ENCODE results near the gene MACROD2.

MACROD2 gene

GRCh38 chr20:14342918-14343317 is 347.6 kb downstream of the MACROD2 start:
- no peak for DNase-seq

- no peak for DNase-seq
Observed at GRCh38 chr20:14343491-14344065, 348.3 kb downstream of the MACROD2 start.

- DNase-seq = no peak
Observed at GRCh38 chr20:14344746-14345145, 349.4 kb downstream of the MACROD2 start.

GRCh38 chr20:14355791-14356190 is 360.5 kb downstream of the MACROD2 start:
- DNase-seq = no peak

GRCh38 chr20:14360416-14360815 is 365.1 kb downstream of the MACROD2 start:
- no peak for DNase-seq

- DNase-seq = no peak
Observed at GRCh38 chr20:14361509-14362345, 366.4 kb downstream of the MACROD2 start.

- no peak for DNase-seq
Observed at GRCh38 chr20:14374196-14374595, 378.9 kb downstream of the MACROD2 start.

GRCh38 chr20:14375416-14375985 is 380.2 kb downstream of the MACROD2 start:
- no peak for DNase-seq

GRCh38 chr20:14378326-14378725 is 383.0 kb downstream of the MACROD2 start:
- DNase-seq = no peak

- DNase-seq = no peak
Observed at GRCh38 chr20:14383335-14383734, 388.0 kb downstream of the MACROD2 start.

GRCh38 chr20:14384416-14385175 is 389.3 kb downstream of the MACROD2 start:
- DNase-seq = no peak

- DNase-seq = no peak
Observed at GRCh38 chr20:14385176-14385740, 389.9 kb downstream of the MACROD2 start.

- DNase-seq = no peak
Observed at GRCh38 chr20:14386726-14387125, 391.4 kb downstream of the MACROD2 start.

- DNase-seq = no peak
Observed at GRCh38 chr20:14401479-14402138, 406.3 kb downstream of the MACROD2 start.

- DNase-seq = no peak
Observed at GRCh38 chr20:14404515-14404914, 409.2 kb downstream of the MACROD2 start.

GRCh38 chr20:14406495-14406894 is 411.2 kb downstream of the MACROD2 start:
- no peak for DNase-seq

GRCh38 chr20:14407336-14407735 is 412.0 kb downstream of the MACROD2 start:
- DNase-seq = no peak

GRCh38 chr20:14410869-14411555 is 415.7 kb downstream of the MACROD2 start:
- DNase-seq = no peak

- no peak for DNase-seq
Observed at GRCh38 chr20:14412065-14412681, 416.9 kb downstream of the MACROD2 start.

GRCh38 chr20:14413835-14414234 is 418.5 kb downstream of the MACROD2 start:
- no peak for DNase-seq

- DNase-seq = no peak
Observed at GRCh38 chr20:14414560-14414959, 419.2 kb downstream of the MACROD2 start.
